ENCODE results near the gene MFGE8. TPM values are rescaled to one million over a fixed set of nuclear protein-coding genes. Genes with fewer than 3 reads are reported as not detected.

Gene MFGE8
- total RNA-seq, 2 experiments from 2014 or later, result 29.0 to 34.0 TPM

GRCh38 chr15:88907111-88907510 lies 6.1 kb downstream of the MFGE8 start:
- Mint-ChIP-seq H3K9me3 (no peaks in the 10 kb centered on the region), H3K27ac (no peak overlapping the region), H3K4me3 (no peak overlapping the region), H3K4me1 (ENCODE audit: low read depth) (peaks cover 24% of the 10 kb centered on the region), H3K36me3 (ENCODE audit: low read depth) (no peaks in the 10 kb centered on the region), H3K27me3 (no peaks in the 10 kb centered on the region)
- CTCF ChIA-PET, result no interaction called here
- TF ChIP-seq CTCF (IDR thresholded peaks at IDR 0.05), result no peak
- DNase-seq (no peak), ATAC-seq (no peak)
- POLR2A ChIA-PET, result interaction anchor here (2.1 kb wide), 1 partner anchor 14 kb away, joined by 4 read pairs; no protein-coding TSS in a partner anchor
- intact Hi-C loops (cut with micrococcal nuclease), result loop anchor here (10.0 kb wide), 1 partner anchor 268 kb away; no protein-coding TSS in a partner anchor

DNA sequence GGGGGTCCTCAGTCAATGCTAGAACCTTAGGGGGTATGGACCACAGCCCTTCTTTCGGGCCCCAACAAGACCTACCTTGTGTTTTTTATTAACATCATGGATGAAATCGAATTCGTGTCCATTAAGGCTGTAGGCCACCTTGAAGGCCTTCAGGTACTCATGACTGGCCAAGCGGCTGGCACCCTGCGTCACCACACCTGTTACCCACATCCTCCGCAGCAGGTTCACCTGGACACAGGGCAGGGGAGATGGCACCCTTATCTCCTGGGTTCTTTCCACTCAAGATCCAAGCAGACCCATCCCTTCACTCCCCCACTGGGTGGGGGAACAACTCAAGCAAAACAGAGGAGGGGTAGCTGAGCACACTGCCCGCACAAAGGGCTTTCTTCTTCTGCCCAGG lies 6.6 kb downstream of the MFGE8 start:
- no peak for DNase-seq
- TF ChIP-seq CTCF (IDR thresholded peaks at IDR 0.05), result no peak
- CTCF ChIA-PET, result interaction anchor here (2.3 to 4.8 kb wide), 4 partner anchors 8 to 223 kb away, joined by 8 to 50 read pairs (median 23); partner anchors contain the start of genes HAPLN3 and MFGE8
- H3K36me3 Mint-ChIP-seq (ENCODE audit: low read depth), result peaks cover 2% of the 10 kb centered on the region
- no peak overlapping the region for H3K27ac Mint-ChIP-seq
- no peaks in the 10 kb centered on the region for H3K9me3 Mint-ChIP-seq
- no peak overlapping the region for H3K4me3 Mint-ChIP-seq
- ATAC-seq, result no peak
- peaks cover 22% of the 10 kb centered on the region for H3K4me1 Mint-ChIP-seq (ENCODE audit: low read depth)
- intact Hi-C loops (cut with micrococcal nuclease), result loop anchor here (10.0 kb wide), 1 partner anchor 268 kb away; no protein-coding TSS in a partner anchor
- H3K27me3 Mint-ChIP-seq, result no peaks in the 10 kb centered on the region
- POLR2A ChIA-PET, result interaction anchor here (2.1 kb wide), 1 partner anchor 13 kb away, joined by 4 read pairs; no protein-coding TSS in a partner anchor

DNA sequence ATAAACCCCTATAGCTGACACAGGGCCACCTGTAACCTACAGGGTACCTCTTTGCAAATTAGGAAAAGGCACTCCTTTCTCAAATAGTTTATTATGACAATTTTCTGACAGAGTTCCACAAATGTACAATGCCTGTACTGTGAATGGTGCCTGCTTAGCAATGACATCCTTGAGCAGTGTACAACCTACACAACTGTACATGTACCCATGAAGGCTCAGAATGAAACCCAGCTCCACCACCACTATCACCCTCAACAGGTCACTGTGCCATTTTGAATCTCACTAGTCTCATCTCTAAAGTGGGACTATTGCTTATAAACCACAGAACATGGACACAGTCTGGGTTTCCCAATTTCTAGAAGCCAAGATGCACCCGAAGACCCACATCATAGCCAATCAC lies 7.0 kb downstream of the MFGE8 start:
- intact Hi-C loops (cut with micrococcal nuclease), result loop anchor here (10.0 kb wide), 1 partner anchor 269 kb away; no protein-coding TSS in a partner anchor
- Mint-ChIP-seq H3K4me1 (ENCODE audit: low read depth) (peaks cover 22% of the 10 kb centered on the region), H3K27ac (no peak overlapping the region), H3K4me3 (no peak overlapping the region), H3K36me3 (ENCODE audit: low read depth) (peaks cover 2% of the 10 kb centered on the region), H3K27me3 (no peaks in the 10 kb centered on the region), H3K9me3 (no peaks in the 10 kb centered on the region)
- CTCF ChIA-PET, result interaction anchor here (0.8 to 4.8 kb wide), 10 partner anchors 8 to 224 kb away, joined by 3 to 50 read pairs (median 13); partner anchors contain the start of genes HAPLN3 and MFGE8
- DNase-seq, result no peak
- POLR2A ChIA-PET, result interaction anchor here (2.1 kb wide), 1 partner anchor 13 kb away, joined by 4 read pairs; no protein-coding TSS in a partner anchor
- no peak for TF ChIP-seq CTCF (IDR thresholded peaks at IDR 0.05)
- ATAC-seq, result no peak

DNA sequence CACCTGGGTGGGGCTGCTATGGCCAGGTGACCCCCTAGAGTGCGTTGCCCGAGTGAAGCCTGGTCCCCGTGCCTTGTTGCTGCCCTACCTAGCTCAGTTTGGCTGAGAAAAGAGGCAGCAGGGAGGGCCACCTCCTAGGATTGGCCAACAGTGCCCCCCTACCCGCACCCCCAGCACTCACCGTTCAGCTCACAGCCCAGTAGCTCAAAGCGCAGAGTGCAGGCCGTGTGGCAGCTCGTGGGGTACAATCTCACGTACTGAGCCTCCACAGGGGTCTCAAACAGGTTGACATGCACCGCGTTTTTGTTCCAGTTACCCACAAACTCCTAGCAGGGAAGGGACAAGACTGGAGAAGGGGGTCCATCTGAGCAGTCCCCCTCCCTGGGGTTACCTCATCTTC lies 7.6 kb downstream of the MFGE8 start:
- peaks cover 22% of the 10 kb centered on the region for H3K4me1 Mint-ChIP-seq (ENCODE audit: low read depth)
- CTCF ChIA-PET, result interaction anchor here (0.8 to 4.8 kb wide), 28 partner anchors 9 to 266 kb away, joined by 3 to 50 read pairs (median 8); partner anchors contain the start of genes HAPLN3 and MFGE8
- H3K27me3 Mint-ChIP-seq, result no peaks in the 10 kb centered on the region
- H3K36me3 Mint-ChIP-seq (ENCODE audit: low read depth), result peaks cover 2% of the 10 kb centered on the region
- POLR2A ChIA-PET, result interaction anchor here (0.8 to 2.1 kb wide), 2 partner anchors 10 to 12 kb away, joined by 3 to 4 read pairs; no protein-coding TSS in a partner anchor
- ATAC-seq (no peak), DNase-seq (no peak)
- H3K4me3 Mint-ChIP-seq, result no peak overlapping the region
- intact Hi-C loops (cut with micrococcal nuclease), result loop anchor here (10.0 kb wide), 1 partner anchor 269 kb away; no protein-coding TSS in a partner anchor
- no peak overlapping the region for H3K27ac Mint-ChIP-seq
- TF ChIP-seq CTCF (IDR thresholded peaks at IDR 0.05), result no peak
- no peaks in the 10 kb centered on the region for H3K9me3 Mint-ChIP-seq

Measured in activated CD8-positive, alpha-beta T cell treated with anti-CD3 and anti-CD28 coated beads for 36 hours (primary cell).